Ovary (tissue), 9 donors: ENCODE measurements around the gene SLC38A4. TPM values are rescaled to one million over a fixed set of nuclear protein-coding genes. Genes with fewer than 3 reads are reported as not detected.

ENCODE experiments used
- DNase-seq, 5 donors: peaks; one replicate each; pipeline ENCODE4 v3.0.0-alpha.2; 2019 to 2020
- H3K27ac ChIP-seq, 2 donors: fragments of 200-600 bp; one replicate each; pipeline versions ENCODE4 v1.5.1 to v1.8.0; 2019 to 2022
- H3K27me3 ChIP-seq: fragments of 200-600 bp; one replicate; pipeline ENCODE4 v1.8.0; 2022
- H3K36me3 ChIP-seq: fragments of 200-600 bp; sonication (generic); one replicate; pipeline ENCODE4 v1.5.1; 2019
- H3K4me1 ChIP-seq: one replicate; pipeline ENCODE4 v1.8.1; 2013; ENCODE audit warnings: mild to moderate bottlenecking, moderate library complexity; ENCODE audit not compliant: insufficient read depth
- H3K4me3 ChIP-seq: fragments of 200-600 bp; sonication (generic); one replicate; pipeline ENCODE4 v1.5.1; 2017
- H3K9me3 ChIP-seq, 2 donors: fragments of 200-600 bp in 1 of 2; sonication (generic) in 1 of 2; one replicate each; pipeline versions ENCODE4 v1.5.1 to v1.8.1; 2013 to 2019; ENCODE audit warnings: mild to moderate bottlenecking in 1 of 2, moderate library complexity in 1 of 2
- EP300 ChIP-seq: sonication (generic); formaldehyde crosslinking; IDR thresholded peaks from one replicate; pipeline ENCODE4 v1.6.1; 2017; ENCODE audit warnings: antibody characterized with exemption
- POLR2A ChIP-seq: fragments of 450-650 bp; IDR thresholded peaks from one replicate; pipeline ENCODE4 v1.6.1; 2017; ENCODE audit warnings: antibody characterized with exemption, mild to moderate bottlenecking, moderate library complexity
- WGBS, 3 donors: extraction: QIAGEN DNeasy Blood & Tissue Kit in 1 of 3; methylation state at CpG; one replicate each; pipeline versions ENCODE4 v1.1.5 to v1.1.7; 2013 to 2017; 5-methylcytosine and 5-hydroxymethylcytosine counted together
- intact Hi-C, 4 donors: fragments of 100-400 bp; cut with DNase I; formaldehyde crosslinking; loops; one replicate each; pipeline versions ENCODE4 v1.11.0 to v1.15.1; 2022 to 2023
- polyA plus RNA-seq, 2 donors: library from polyadenylated mRNA; stranded (reverse); fragments of 200-250 nt in 1 of 2; fragments of 350-450 nt in 1 of 2; fragmentation: Illumina TruSeq in 1 of 2; extraction: RNeasy Lipid Tissue Mini Kit (QIAGEN cat#74804) in 1 of 2; gene quantifications; one replicate each; pipeline ENCODE4 v1.2.3, GENCODE V29; 2013 to 2014
- total RNA-seq, 7 donors: library from RNA; depleted of rRNA in 2 of 7; stranded (reverse); fragments of >200 nt in 2 of 7; fragmentation: NEBNext Ultra II Directional in 3 of 7; extraction: Animal tissue kit (Norgen Biotek cat#: 25700) in 3 of 7; gene quantifications; one replicate each; pipeline versions ENCODE4 v1.1.0 to v1.2.4, GENCODE V29; 2016 to 2023
- TF ChIP-seq, protein P1 (sequence below), 3 donors: fragments of 450-650 bp in 2 of 3; fragments of 200-600 bp in 1 of 3; IDR thresholded peaks; one replicate each; pipeline versions ENCODE4 v1.5.1 to v1.8.0; 2016 to 2022; ENCODE audit warnings: antibody characterized with exemption in 3 of 3, mild to moderate bottlenecking in 1 of 3
- donor health status: DM: no; HTN: no; CAD: no; lungs with moderate emphysema.
- donor health status: DM: no; HTN: no; CAD: no.
- donor health status: Bipolar disorder and iron deficiency.
- donor health status: DM: yes; HTN: yes; CAD: no.
- donor health status: DM: no; HTN: no; CAD: no.
- donor health status: DM: yes; HTN: yes; CAD: no.

Gene SLC38A4
- total and polyA plus RNA-seq, 9 donors, result 0.15 to 2.0 (median 0.28) TPM; not detected in 2

GRCh38 chr12:46801293-46801692 is 24.5 kb downstream of the SLC38A4 start:
- WGBS, 3 donors, result 9 to 30% (median 13%) methylated on average over 1 of the region's 1 CpG

GRCh38 chr12:46800160-46800559 is 25.6 kb downstream of the SLC38A4 start:
- H3K27me3 ChIP-seq, result no peaks in the 10 kb centered on the region
- 80 to 89% (median 87%) methylated on average over 4 of the region's 4 CpGs for WGBS, 3 donors
- no peak overlapping the region for H3K27ac ChIP-seq
- no peak overlapping the region for H3K4me3 ChIP-seq
- no peaks in the 10 kb centered on the region for H3K36me3 ChIP-seq
- H3K4me1 ChIP-seq, result no peaks in the 10 kb centered on the region
- no peak for DNase-seq
- H3K9me3 ChIP-seq, result no peaks in the 10 kb centered on the region
- TF ChIP-seq EP300, result no peak
- no peak for TF ChIP-seq POLR2A
- TF ChIP-seq, protein P1, sequence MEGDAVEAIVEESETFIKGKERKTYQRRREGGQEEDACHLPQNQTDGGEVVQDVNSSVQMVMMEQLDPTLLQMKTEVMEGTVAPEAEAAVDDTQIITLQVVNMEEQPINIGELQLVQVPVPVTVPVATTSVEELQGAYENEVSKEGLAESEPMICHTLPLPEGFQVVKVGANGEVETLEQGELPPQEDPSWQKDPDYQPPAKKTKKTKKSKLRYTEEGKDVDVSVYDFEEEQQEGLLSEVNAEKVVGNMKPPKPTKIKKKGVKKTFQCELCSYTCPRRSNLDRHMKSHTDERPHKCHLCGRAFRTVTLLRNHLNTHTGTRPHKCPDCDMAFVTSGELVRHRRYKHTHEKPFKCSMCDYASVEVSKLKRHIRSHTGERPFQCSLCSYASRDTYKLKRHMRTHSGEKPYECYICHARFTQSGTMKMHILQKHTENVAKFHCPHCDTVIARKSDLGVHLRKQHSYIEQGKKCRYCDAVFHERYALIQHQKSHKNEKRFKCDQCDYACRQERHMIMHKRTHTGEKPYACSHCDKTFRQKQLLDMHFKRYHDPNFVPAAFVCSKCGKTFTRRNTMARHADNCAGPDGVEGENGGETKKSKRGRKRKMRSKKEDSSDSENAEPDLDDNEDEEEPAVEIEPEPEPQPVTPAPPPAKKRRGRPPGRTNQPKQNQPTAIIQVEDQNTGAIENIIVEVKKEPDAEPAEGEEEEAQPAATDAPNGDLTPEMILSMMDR (IDR thresholded peaks at IDR 0.05), result no peak
- intact Hi-C loops, result no loop called here

More at GRCh38 chr12:46801293-46801692, 24.5 kb downstream of the SLC38A4 start:
- Histone ChIP-seq H3K27ac (no peak overlapping the region), H3K27me3 (no peaks in the 10 kb centered on the region), H3K9me3 (no peaks in the 10 kb centered on the region), H3K4me1 (no peaks in the 10 kb centered on the region), H3K36me3 (no peaks in the 10 kb centered on the region), H3K4me3 (no peak overlapping the region)
- no peak for DNase-seq
- intact Hi-C loops, result no loop called here
- TF ChIP-seq, protein P1 (IDR thresholded peaks at IDR 0.05), result no peak
- TF ChIP-seq POLR2A, result no peak

DNA sequence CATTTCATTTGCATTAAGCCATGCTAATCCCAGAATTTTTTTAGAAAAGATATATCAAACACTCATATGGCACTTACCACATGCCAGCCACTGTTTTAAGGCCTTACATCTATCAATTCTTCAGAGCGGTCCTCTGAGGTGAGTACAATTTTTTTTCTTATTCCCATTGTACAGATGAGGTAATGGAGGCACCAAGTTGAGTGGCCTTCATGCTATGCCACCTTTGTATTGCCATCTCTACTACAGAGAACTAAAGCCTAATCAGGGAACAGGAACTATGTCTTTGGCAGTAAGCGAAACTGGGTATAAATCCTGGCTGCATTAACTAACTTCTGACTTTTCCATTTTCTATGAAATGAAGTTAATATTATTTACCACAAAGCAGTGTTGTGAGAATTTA is 27.1 kb downstream of the SLC38A4 start:
- 96 to 98% (median 96%) methylated on average over 2 of the region's 2 CpGs for WGBS, 3 donors
- Histone ChIP-seq H3K9me3 (no peaks in the 10 kb centered on the region), H3K4me3 (no peak overlapping the region), H3K36me3 (no peaks in the 10 kb centered on the region), H3K27me3 (no peaks in the 10 kb centered on the region), H3K27ac (no peak overlapping the region), H3K4me1 (no peaks in the 10 kb centered on the region)
- intact Hi-C loops, result no loop called here
- DNase-seq, result no peak
- TF ChIP-seq POLR2A (no peak), EP300 (no peak)
- TF ChIP-seq, protein P1 (IDR thresholded peaks at IDR 0.05), result no peak

- H3K4me1 ChIP-seq, result no peaks in the 10 kb centered on the region
- intact Hi-C loops, result no loop called here
- 88 to 94% (median 92%) methylated on average over 2 of the region's 2 CpGs for WGBS, 3 donors
Observed at GRCh38 chr12:46798056-46798455, 27.7 kb downstream of the SLC38A4 start.

More at GRCh38 chr12:46798056-46798455, 27.7 kb downstream of the SLC38A4 start:
- H3K36me3 ChIP-seq, result no peaks in the 10 kb centered on the region
- TF ChIP-seq, protein P1 (IDR thresholded peaks at IDR 0.05), result no peak
- TF ChIP-seq EP300 (no peak), POLR2A (no peak)
- no peak overlapping the region for H3K4me3 ChIP-seq
- H3K27me3 ChIP-seq, result no peaks in the 10 kb centered on the region
- H3K27ac ChIP-seq, result no peak overlapping the region
- no peaks in the 10 kb centered on the region for H3K9me3 ChIP-seq
- DNase-seq, result no peak
